ENCODE measurements around the gene ICAM3.

Gene ICAM3

DNA sequence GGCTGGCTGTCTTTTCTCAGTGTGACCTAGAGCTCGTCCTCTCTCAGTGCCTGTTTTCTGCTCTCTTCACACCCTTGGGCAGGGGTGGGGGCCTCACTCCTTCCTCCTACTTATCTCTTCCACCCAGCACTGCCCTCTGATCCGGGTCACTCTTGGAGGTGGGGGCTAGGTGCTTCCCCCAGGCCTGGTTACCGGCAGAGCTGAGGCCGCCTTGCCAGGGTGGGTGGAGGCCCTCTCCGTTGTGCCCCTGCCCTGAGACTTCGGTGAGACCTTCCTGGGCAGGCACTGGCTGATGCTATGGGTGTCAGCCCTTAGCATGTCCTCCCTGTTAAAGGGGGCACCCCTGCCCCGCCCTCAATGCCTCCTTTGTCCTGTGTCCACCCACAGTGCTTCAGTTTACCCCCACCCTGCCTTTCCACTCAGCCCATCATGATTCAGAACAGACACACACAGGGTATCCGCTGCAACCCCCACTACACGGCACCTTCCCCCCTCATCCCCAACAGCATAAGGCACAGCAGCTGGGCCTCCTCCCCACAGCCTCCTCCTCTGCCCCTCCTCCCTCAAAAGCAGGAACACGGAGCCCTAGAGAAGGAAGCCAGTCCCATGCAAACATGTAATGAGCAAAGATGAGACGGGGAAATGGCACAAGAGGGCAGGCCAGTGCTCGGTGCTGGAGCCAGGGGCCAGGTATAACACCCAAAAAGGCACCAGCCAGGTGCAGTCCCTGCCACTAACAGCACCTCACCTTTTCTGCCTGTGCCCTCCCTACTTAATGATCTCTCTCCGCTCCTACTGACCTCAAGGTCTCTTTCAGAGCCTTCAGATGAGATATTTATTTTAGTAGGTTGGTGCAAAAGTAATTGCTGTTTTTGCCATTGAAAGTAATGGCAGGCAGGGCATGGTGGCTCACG is 39.6 kb downstream of the ICAM3 start:
- H3K27ac ChIP-seq, result no peak overlapping the region
- no peak for DNase-seq
- peaks cover 0 to 16% (median 14%) of the 10 kb centered on the region in 4 donors for H3K4me1 ChIP-seq
- no peaks in the 10 kb centered on the region for H3K9me3 ChIP-seq
- no peak overlapping the region for H3K4me3 ChIP-seq
- TF ChIP-seq, protein P1, sequence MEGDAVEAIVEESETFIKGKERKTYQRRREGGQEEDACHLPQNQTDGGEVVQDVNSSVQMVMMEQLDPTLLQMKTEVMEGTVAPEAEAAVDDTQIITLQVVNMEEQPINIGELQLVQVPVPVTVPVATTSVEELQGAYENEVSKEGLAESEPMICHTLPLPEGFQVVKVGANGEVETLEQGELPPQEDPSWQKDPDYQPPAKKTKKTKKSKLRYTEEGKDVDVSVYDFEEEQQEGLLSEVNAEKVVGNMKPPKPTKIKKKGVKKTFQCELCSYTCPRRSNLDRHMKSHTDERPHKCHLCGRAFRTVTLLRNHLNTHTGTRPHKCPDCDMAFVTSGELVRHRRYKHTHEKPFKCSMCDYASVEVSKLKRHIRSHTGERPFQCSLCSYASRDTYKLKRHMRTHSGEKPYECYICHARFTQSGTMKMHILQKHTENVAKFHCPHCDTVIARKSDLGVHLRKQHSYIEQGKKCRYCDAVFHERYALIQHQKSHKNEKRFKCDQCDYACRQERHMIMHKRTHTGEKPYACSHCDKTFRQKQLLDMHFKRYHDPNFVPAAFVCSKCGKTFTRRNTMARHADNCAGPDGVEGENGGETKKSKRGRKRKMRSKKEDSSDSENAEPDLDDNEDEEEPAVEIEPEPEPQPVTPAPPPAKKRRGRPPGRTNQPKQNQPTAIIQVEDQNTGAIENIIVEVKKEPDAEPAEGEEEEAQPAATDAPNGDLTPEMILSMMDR (IDR thresholded peaks at IDR 0.05), result no peak
- intact Hi-C loops (cut with DNase I; ENCODE audit: low total_unique reads), result no loop called here
- peaks cover 0 to 47% of the 10 kb centered on the region in 2 donors for H3K27me3 ChIP-seq
- H3K36me3 ChIP-seq, result peaks cover 0 to 6% (median 0%) of the 10 kb centered on the region in 3 donors

DNA sequence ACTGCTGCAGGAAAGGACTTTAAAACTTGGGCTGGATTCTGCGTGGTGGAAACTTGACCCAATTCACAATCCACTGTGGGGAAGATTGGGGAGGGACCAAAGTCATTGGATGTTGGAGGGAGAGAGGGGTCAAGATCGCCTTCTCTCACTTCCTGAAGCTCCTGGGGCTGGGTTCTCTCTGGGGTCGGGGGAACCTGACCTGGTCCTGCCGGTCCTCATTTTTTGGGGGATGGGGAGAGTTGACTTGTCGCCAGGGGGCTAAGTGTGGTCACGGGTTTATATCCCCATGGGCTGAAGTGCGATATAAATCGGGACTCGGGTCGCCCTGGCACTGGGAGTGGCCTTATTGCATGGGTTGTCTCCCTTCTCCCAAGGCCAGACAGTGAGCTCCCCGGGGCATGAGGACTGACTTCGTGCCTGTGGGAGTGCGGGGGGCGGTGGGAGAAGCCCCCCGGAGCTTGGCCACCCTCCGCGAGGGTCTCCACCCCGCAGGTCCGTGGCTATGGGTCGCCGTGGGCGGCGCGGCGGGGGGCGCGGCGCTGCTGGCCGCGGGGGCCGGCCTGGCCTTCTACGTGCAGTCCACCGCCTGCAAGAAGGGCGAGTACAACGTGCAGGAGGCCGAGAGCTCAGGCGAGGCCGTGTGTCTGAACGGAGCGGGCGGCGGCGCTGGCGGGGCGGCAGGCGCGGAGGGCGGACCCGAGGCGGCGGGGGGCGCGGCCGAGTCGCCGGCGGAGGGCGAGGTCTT is 43.4 kb downstream of the ICAM3 start:
- DNase-seq, result no peak
- Histone ChIP-seq H3K36me3 (no peaks in the 10 kb centered on the region), H3K27me3 (peaks cover 0 to 82% of the 10 kb centered on the region in 2 donors), H3K4me1 (peaks cover 0 to 42% (median 32%) of the 10 kb centered on the region in 4 donors), H3K9me3 (no peaks in the 10 kb centered on the region), H3K4me3 (peak overlapping the region in 1 of 2 donors; percentile 6), H3K27ac (no peak overlapping the region)
- TF ChIP-seq, protein P1 (IDR thresholded peaks at IDR 0.05), result no peak
- intact Hi-C loops (cut with DNase I; ENCODE audit: low total_unique reads), result no loop called here

DNA sequence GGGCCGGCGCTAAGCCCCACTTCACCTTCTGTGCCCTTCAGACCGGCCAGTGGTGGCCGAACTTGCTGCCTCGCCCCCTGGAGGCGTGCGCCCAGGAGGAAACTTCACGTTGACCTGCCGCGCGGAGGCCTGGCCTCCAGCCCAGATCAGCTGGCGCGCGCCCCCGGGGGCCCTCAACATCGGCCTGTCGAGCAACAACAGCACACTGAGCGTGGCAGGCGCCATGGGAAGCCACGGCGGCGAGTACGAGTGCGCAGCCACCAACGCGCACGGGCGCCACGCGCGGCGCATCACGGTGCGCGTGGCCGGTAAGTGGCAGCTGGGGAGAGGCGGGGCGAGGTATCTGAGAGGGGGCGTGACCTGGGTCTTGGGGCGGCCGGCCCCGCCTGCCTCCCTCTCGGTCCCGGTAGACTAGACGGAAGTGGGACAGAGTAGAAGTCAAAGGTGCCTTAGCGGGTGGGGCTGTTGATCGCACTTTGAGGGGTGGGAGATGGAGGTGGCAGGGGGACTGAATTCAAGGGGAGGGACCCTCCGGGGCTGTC is 44.0 kb downstream of the ICAM3 start:
- no peaks in the 10 kb centered on the region for H3K36me3 ChIP-seq
- DNase-seq, result no peak
- peaks cover 0 to 87% of the 10 kb centered on the region in 2 donors for H3K27me3 ChIP-seq
- peak overlapping the region in 1 of 2 donors; percentile 6 for H3K4me3 ChIP-seq
- H3K4me1 ChIP-seq, result peaks cover 0 to 49% (median 38%) of the 10 kb centered on the region in 4 donors
- H3K9me3 ChIP-seq, result no peaks in the 10 kb centered on the region
- intact Hi-C loops (cut with DNase I; ENCODE audit: low total_unique reads), result no loop called here
- TF ChIP-seq, protein P1 (IDR thresholded peaks at IDR 0.05), result no peak
- no peak overlapping the region for H3K27ac ChIP-seq

- H3K36me3 ChIP-seq, result no peaks in the 10 kb centered on the region
- H3K4me3 ChIP-seq, result no peak overlapping the region
- no peaks in the 10 kb centered on the region for H3K9me3 ChIP-seq
- intact Hi-C loops (cut with DNase I; ENCODE audit: low total_unique reads), result no loop called here
- peaks cover under 1 to 87% of the 10 kb centered on the region in 2 donors for H3K27me3 ChIP-seq
- TF ChIP-seq, protein P1 (IDR thresholded peaks at IDR 0.05), result no peak
- H3K4me1 ChIP-seq, result peaks cover 0 to 59% (median 49%) of the 10 kb centered on the region in 4 donors
- DNase-seq, result no peak
- H3K27ac ChIP-seq, result no peak overlapping the region
Measured at GRCh38 chr19:10294368-10294697, 45.1 kb downstream of the ICAM3 start.

DNA sequence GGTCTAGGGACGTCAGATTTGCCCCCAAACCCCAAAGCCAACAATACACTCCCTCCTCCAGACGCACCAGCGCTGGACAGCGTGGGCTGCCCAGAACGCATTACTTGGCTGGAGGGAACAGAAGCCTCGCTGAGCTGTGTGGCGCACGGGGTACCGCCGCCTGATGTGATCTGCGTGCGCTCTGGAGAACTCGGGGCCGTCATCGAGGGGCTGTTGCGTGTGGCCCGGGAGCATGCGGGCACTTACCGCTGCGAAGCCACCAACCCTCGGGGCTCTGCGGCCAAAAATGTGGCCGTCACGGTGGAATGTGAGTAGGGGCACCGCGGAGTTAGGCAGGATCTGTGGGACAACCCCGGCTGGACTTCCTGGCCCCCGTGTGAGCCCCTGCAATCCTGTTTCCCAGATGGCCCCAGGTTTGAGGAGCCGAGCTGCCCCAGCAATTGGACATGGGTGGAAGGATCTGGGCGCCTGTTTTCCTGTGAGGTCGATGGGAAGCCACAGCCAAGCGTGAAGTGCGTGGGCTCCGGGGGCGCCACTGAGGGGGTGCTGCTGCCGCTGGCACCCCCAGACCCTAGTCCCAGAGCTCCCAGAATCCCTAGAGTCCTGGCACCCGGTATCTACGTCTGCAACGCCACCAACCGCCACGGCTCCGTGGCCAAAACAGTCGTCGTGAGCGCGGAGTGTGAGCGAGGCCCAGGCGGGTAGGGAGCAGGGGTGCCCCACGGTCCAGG is 45.6 kb downstream of the ICAM3 start:
- Histone ChIP-seq H3K4me3 (no peak overlapping the region), H3K9me3 (no peaks in the 10 kb centered on the region), H3K4me1 (peaks cover 0 to 64% (median 54%) of the 10 kb centered on the region in 4 donors), H3K27me3 (peaks cover 3 to 89% of the 10 kb centered on the region in 2 donors), H3K27ac (no peak overlapping the region), H3K36me3 (no peaks in the 10 kb centered on the region)
- no peak for DNase-seq
- TF ChIP-seq, protein P1 (IDR thresholded peaks at IDR 0.05), result no peak
- intact Hi-C loops (cut with DNase I; ENCODE audit: low total_unique reads), result no loop called here
